Heart left ventricle (tissue), 16 donors: Measurements from ENCODE around the gene TRPM8. TPM values are rescaled to one million over a fixed set of nuclear protein-coding genes. Genes with fewer than 3 reads are reported as not detected.

Source experiments
- ATAC-seq, 4 donors: fragments of 200-7000 bp; cut with Tn5 transposase; one replicate each; pipeline ENCODE4 v1.9.1; 2020 to 2022; ENCODE audit warnings: moderate library complexity in 4 of 4, mild to moderate bottlenecking in 3 of 4, moderate number of reproducible peaks in 1 of 4
- DNase-seq, 5 donors: peaks; one replicate each; pipeline ENCODE4 v3.0.0-alpha.2; 2020
- H3K27ac ChIP-seq, 12 donors: fragments of 200-600 bp; sonication (generic) in 4 of 12; one replicate each; pipeline versions ENCODE4 v1.5.0 to v1.8.0; 2016 to 2022; ENCODE audit warnings: mild to moderate bottlenecking in 2 of 12
- H3K27me3 ChIP-seq, 9 donors: fragments of 200-600 bp; sonication (generic) in 2 of 9; one replicate each; pipeline versions ENCODE4 v1.5.1 to v1.8.0; 2016 to 2022; ENCODE audit warnings: mild to moderate bottlenecking in 3 of 9
- H3K36me3 ChIP-seq, 9 donors: fragments of 200-600 bp; sonication (generic) in 2 of 9; one replicate each; pipeline versions ENCODE4 v1.5.0 to v1.8.0; 2018 to 2022; ENCODE audit warnings: mild to moderate bottlenecking in 2 of 9
- H3K4me1 ChIP-seq, 12 donors: fragments of 200-600 bp; sonication (generic) in 4 of 12; one replicate each; pipeline versions ENCODE4 v1.5.0 to v1.8.0; 2016 to 2022; ENCODE audit warnings: mild to moderate bottlenecking in 3 of 12
- H3K4me3 ChIP-seq, 12 donors: fragments of 200-600 bp; sonication (generic) in 4 of 12; one replicate each; pipeline versions ENCODE4 v1.5.0 to v1.8.0; 2017 to 2022; ENCODE audit warnings: mild to moderate bottlenecking in 9 of 12, moderate library complexity in 4 of 12
- H3K9me3 ChIP-seq, 12 donors: fragments of 200-600 bp; sonication (generic) in 4 of 12; one replicate each; pipeline versions ENCODE4 v1.5.0 to v1.8.0; 2016 to 2022; ENCODE audit warnings: mild to moderate bottlenecking in 1 of 12
- CTCF ChIP-seq, 12 donors: fragments of 200-600 bp; sonication (generic) in 4 of 12; IDR thresholded peaks; one replicate each; pipeline versions ENCODE4 v1.5.0 to v1.8.0; 2018 to 2022; ENCODE audit warnings: antibody characterized with exemption in 12 of 12, mild to moderate bottlenecking in 5 of 12
- POLR2A ChIP-seq, 2 donors: fragments of 450-650 bp; IDR thresholded peaks; one replicate each; pipeline ENCODE4 v1.6.1; 2017; ENCODE audit warnings: antibody characterized with exemption in 2 of 2, mild to moderate bottlenecking in 2 of 2, moderate library complexity in 2 of 2
- WGBS, 4 donors: extraction: QIAGEN DNeasy Blood & Tissue Kit in 2 of 4; methylation state at CpG; one replicate each; pipeline versions ENCODE4 v1.1.5 to v1.1.7; 2013 to 2018; 5-methylcytosine and 5-hydroxymethylcytosine counted together
- intact Hi-C, 10 donors: fragments of 100-400 bp; cut with DNase I; formaldehyde crosslinking; loops; one replicate each; pipeline versions ENCODE4 v1.11.1 to v1.14.2; 2022
- polyA plus RNA-seq, 2 donors: library from polyadenylated mRNA; stranded (reverse); fragments of 200-250 nt; gene quantifications; one replicate each; pipeline ENCODE4 v1.2.3, GENCODE V29; 2013
- total RNA-seq, 9 donors: library from RNA; depleted of rRNA in 2 of 9; stranded (reverse); fragments of >200 nt in 2 of 9; fragmentation: NEBNext Ultra II Directional in 3 of 9; extraction: Animal tissue kit (Norgen Biotek cat#: 25700) in 3 of 9; gene quantifications; one replicate each; pipeline versions ENCODE4 v1.1.0 to v1.2.4, GENCODE V29; 2016 to 2023
- donor health status: ischemic (EF 13 %, LVEDD 7.1; RV severe dilation, severe dysfunction).
- donor health status: healthy with polysubstance abuse.
- donor health status: DM: no; HTN: yes; CAD: no.
- donor health status: DM: no; HTN: no; CAD: no.
- donor health status: ischemic (EF 25% LVEDD 6.9; RV normal size, moderate dysfunction).
- donor health status: ischemic (EF 25% LVEDD 5.7; RV mildly dilated, moderate dysfunction).
- donor health status: healthy.
- donor health status: DM: yes; HTN: yes; CAD: no.
- donor health status: ischemic (EF 35%, LVEDD 5.7; RV mildly dilated, moderate dysfunction).
- donor health status: nonischemic (EF 11% LVEDD 7.7; RV severe dilation, severe dysfunction).
- donor health status: DM: yes; HTN: yes; CAD: no.
- donor health status: PGD.
- donor health status: ischemic (EF 29% LVEDD 5.4; RV normal size, mild dysfunction).
- donor health status: nonischemic (EF 23%, LVEDD 6.1; RV moderate dilation, normal function).

TRPM8 gene
- total and polyA plus RNA-seq, 11 donors: 0.19 to 0.25 TPM; not detected in 9

GRCh38 chr2:233919319-233919718 lies 2.1 kb downstream of the TRPM8 start:
- no peaks in the 10 kb centered on the region for H3K9me3 ChIP-seq
- 84 to 92% (median 89%) methylated on average over 1 of the region's 1 CpG for WGBS, 4 donors
- no peak for TF ChIP-seq CTCF (IDR thresholded peaks at IDR 0.05)
- TF ChIP-seq POLR2A (IDR thresholded peaks at IDR 0.05): no peak
- no peaks in the 10 kb centered on the region for H3K36me3 ChIP-seq
- H3K4me1 ChIP-seq: no peaks in the 10 kb centered on the region
- no peak for DNase-seq
- no peak overlapping the region for H3K4me3 ChIP-seq
- H3K27ac ChIP-seq: no peak overlapping the region
- no peak for ATAC-seq
- peaks cover 0 to 26% (median 0%) of the 10 kb centered on the region in 9 donors for H3K27me3 ChIP-seq
- intact Hi-C loops: no loop called here

- WGBS, 4 donors: 73 to 78% (median 77%) methylated on average over 3 of the region's 3 CpGs
- Histone ChIP-seq H3K27ac (no peak overlapping the region), H3K36me3 (no peaks in the 10 kb centered on the region), H3K27me3 (peaks cover 0 to 31% (median 0%) of the 10 kb centered on the region in 9 donors), H3K4me3 (no peak overlapping the region), H3K9me3 (no peaks in the 10 kb centered on the region), H3K4me1 (no peaks in the 10 kb centered on the region)
- no peak for TF ChIP-seq POLR2A (IDR thresholded peaks at IDR 0.05)
- TF ChIP-seq CTCF (IDR thresholded peaks at IDR 0.05): no peak
- ATAC-seq (no peak), DNase-seq (no peak)
- intact Hi-C loops: no loop called here
Measured at GRCh38 chr2:233919938-233920337, 2.8 kb downstream of the TRPM8 start.

- no peak for DNase-seq
- TF ChIP-seq POLR2A (IDR thresholded peaks at IDR 0.05) (no peak), CTCF (IDR thresholded peaks at IDR 0.05) (no peak)
- Histone ChIP-seq H3K9me3 (no peaks in the 10 kb centered on the region), H3K27me3 (peaks cover 0 to 37% (median 0%) of the 10 kb centered on the region in 9 donors), H3K36me3 (no peaks in the 10 kb centered on the region), H3K27ac (no peak overlapping the region), H3K4me3 (no peak overlapping the region), H3K4me1 (no peaks in the 10 kb centered on the region)
- intact Hi-C loops: no loop called here
- ATAC-seq: no peak
- 33 to 39% (median 39%) methylated on average over 1 of the region's 1 CpG for WGBS, 4 donors
Measured at GRCh38 chr2:233922471-233922870, 5.3 kb downstream of the TRPM8 start.

GRCh38 chr2:233925402-233925801 lies 8.2 kb downstream of the TRPM8 start:
- Histone ChIP-seq H3K4me1 (no peaks in the 10 kb centered on the region), H3K4me3 (no peak overlapping the region), H3K27me3 (peaks cover 0 to 43% (median 3%) of the 10 kb centered on the region in 9 donors), H3K36me3 (no peaks in the 10 kb centered on the region), H3K27ac (no peak overlapping the region), H3K9me3 (no peaks in the 10 kb centered on the region)
- ATAC-seq: no peak
- intact Hi-C loops: no loop called here
- no peak for DNase-seq
- no peak for TF ChIP-seq CTCF (IDR thresholded peaks at IDR 0.05)
- TF ChIP-seq POLR2A (IDR thresholded peaks at IDR 0.05): no peak
- WGBS, 4 donors: 64 to 70% (median 65%) methylated on average over 7 of the region's 7 CpGs
